Thyroid gland (tissue), 4 donors: Measurements from ENCODE around the gene TOX4.

ENCODE experiments used
- POLR2A ChIP-seq, 2 donors: fragments of 450-650 bp; IDR thresholded peaks; one replicate each; pipeline ENCODE4 v1.6.1; 2017; ENCODE audit warnings: antibody characterized with exemption in 2 of 2, mild to moderate bottlenecking in 2 of 2, moderate library complexity in 1 of 2
- TF ChIP-seq, protein P1 (sequence below), 6 experiments: fragments of 200-600 bp in 3 of 6; fragments of 450-650 bp in 3 of 6; sonication (generic) in 3 of 6; IDR thresholded peaks; one replicate each; pipeline ENCODE4 v1.5.1; 2016 to 2019; ENCODE audit warnings: antibody characterized with exemption in 6 of 6, mild to moderate bottlenecking in 2 of 6, inconsistent platforms in 1 of 6, moderate library complexity in 1 of 6

DNA sequence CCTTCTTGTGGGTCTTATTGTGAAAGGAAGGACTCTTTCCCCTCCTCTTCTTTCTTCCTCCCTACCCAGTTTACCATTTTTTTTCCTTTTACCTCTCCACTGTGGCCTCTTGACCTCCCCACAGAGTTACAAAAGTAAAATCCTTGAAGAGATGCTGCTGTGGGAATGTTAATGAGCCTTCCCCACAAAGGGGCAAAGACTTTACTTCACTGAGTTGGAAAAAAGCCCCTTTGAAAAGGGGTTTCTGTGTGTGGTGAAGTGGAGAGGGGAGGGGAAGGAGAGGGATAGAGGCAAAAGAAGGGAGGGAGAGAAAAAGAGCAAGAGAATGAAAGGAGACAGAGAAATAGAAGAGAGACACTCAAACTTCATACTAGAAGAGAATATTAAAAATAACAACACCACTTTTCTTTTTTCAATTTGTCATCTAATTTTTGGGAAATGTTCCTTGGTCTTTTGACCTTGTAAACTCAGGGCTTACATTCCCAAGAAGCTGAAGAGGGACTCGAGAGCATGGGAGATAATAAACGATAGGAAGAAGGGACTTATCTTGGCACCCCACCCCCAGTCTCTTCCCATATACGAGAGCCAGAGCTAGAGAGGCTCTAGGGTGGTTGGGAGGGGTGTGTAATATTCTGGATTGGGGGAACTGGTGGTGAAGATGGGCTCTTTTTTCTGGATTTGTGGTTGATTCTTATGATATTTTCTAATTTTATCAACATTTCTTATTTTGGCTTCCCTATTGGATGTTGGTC, 62.4 kb downstream of the TOX4 start:
- TF ChIP-seq, protein P1, sequence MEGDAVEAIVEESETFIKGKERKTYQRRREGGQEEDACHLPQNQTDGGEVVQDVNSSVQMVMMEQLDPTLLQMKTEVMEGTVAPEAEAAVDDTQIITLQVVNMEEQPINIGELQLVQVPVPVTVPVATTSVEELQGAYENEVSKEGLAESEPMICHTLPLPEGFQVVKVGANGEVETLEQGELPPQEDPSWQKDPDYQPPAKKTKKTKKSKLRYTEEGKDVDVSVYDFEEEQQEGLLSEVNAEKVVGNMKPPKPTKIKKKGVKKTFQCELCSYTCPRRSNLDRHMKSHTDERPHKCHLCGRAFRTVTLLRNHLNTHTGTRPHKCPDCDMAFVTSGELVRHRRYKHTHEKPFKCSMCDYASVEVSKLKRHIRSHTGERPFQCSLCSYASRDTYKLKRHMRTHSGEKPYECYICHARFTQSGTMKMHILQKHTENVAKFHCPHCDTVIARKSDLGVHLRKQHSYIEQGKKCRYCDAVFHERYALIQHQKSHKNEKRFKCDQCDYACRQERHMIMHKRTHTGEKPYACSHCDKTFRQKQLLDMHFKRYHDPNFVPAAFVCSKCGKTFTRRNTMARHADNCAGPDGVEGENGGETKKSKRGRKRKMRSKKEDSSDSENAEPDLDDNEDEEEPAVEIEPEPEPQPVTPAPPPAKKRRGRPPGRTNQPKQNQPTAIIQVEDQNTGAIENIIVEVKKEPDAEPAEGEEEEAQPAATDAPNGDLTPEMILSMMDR (IDR thresholded peaks at IDR 0.05), result no peak
- no peak for TF ChIP-seq POLR2A (IDR thresholded peaks at IDR 0.05)
